Measurements from ENCODE around the gene LRRC8E.

LRRC8E gene

GRCh38 chr19:7888145-7888825 is at the start of gene LRRC8E:
TSS of gene LRRC8E (plus strand) at chr19:7888510. CDS start at chr19:7895604, 7,094 bp downstream.
- no peak for DNase-seq

GRCh38 chr19:7839476-7839875 is 48.8 kb upstream of the LRRC8E start:
- no peak for DNase-seq

GRCh38 chr19:7840629-7841028 is 47.7 kb upstream of the LRRC8E start:
- DNase-seq = no peak

- no peak for DNase-seq
These were observed 46.3 kb upstream of the LRRC8E start for GRCh38 chr19:7841751-7842660.

- no peak for DNase-seq
These were observed 45.5 kb upstream of the LRRC8E start for GRCh38 chr19:7842661-7843294.

GRCh38 chr19:7843521-7843920 is 44.8 kb upstream of the LRRC8E start:
- no peak for DNase-seq

GRCh38 chr19:7844405-7844804 is 43.9 kb upstream of the LRRC8E start:
- no peak for DNase-seq

GRCh38 chr19:7844951-7845350 is 43.4 kb upstream of the LRRC8E start:
- no peak for DNase-seq

- no peak for DNase-seq
These were observed 42.7 kb upstream of the LRRC8E start for GRCh38 chr19:7845390-7846154.

- no peak for DNase-seq
These were observed 42.1 kb upstream of the LRRC8E start for GRCh38 chr19:7846155-7846646.

GRCh38 chr19:7847664-7848063 is 40.6 kb upstream of the LRRC8E start:
- DNase-seq = no peak

GRCh38 chr19:7848779-7849457 is 39.4 kb upstream of the LRRC8E start:
- no peak for DNase-seq

- no peak for DNase-seq
These were observed 38.7 kb upstream of the LRRC8E start for GRCh38 chr19:7849631-7849999.

GRCh38 chr19:7850000-7850813 is 38.1 kb upstream of the LRRC8E start:
- DNase-seq = no peak

GRCh38 chr19:7850945-7851622 is 37.2 kb upstream of the LRRC8E start:
- no peak for DNase-seq

- no peak for DNase-seq
These were observed 36.4 kb upstream of the LRRC8E start for GRCh38 chr19:7851623-7852500.

- DNase-seq = peak; percentile 68
These were observed 35.2 kb upstream of the LRRC8E start for GRCh38 chr19:7852851-7853769.

- DNase-seq = no peak
These were observed 34.6 kb upstream of the LRRC8E start for GRCh38 chr19:7853770-7854128.

All from NCI-H2029 treated with DMSO at 0.1 percent for 48 hours (cell line).